Measurements from ENCODE around the gene IZUMO1R. TPM values are rescaled to one million over a fixed set of nuclear protein-coding genes. Genes with fewer than 3 reads are reported as not detected.
"Not testable (repeated sequence)": the region's sequence is repeated elsewhere in the genome, so short reads cannot be mapped to it uniquely, and the experiment has no call there.

IZUMO1R gene
- total RNA-seq = not detected in 2 replicates

GRCh38 chr11:94303966-94304958 is at the start of gene IZUMO1R:
TSS of gene IZUMO1R (plus strand) at chr11:94304580. CDS start at chr11:94305637, 1,057 bp downstream.
- no peak for DNase-seq (ENCODE audit: low read depth)

GRCh38 chr11:94271885-94272372 is 32.5 kb upstream of the IZUMO1R start:
- no peak for DNase-seq (ENCODE audit: low read depth)

- no peak for DNase-seq (ENCODE audit: low read depth)
Measured at GRCh38 chr11:94272738-94273313, 31.6 kb upstream of the IZUMO1R start.

DNA sequence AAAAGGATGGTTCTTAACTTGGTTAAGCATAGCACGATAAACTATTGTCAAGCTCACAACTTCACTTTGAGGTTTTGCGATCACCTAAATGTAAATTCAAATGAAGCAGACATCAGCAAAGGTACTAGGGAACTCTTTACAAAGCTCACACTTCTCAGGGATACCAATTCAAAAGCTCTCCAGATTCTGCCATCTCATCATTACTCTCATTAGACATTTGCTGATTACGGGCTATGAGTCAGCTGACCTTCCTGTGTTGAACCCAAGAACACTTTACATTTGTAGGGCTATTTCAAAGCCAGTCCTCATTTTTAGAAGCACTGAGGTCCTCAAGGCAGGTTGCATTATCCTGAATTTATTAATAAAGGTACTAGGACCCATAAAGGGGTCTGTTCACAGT is 28.4 kb upstream of the IZUMO1R start:
- DNase-seq (ENCODE audit: low read depth) = no peak

GRCh38 chr11:94276943-94277342 is 27.4 kb upstream of the IZUMO1R start:
- DNase-seq (ENCODE audit: low read depth) = no peak

DNA sequence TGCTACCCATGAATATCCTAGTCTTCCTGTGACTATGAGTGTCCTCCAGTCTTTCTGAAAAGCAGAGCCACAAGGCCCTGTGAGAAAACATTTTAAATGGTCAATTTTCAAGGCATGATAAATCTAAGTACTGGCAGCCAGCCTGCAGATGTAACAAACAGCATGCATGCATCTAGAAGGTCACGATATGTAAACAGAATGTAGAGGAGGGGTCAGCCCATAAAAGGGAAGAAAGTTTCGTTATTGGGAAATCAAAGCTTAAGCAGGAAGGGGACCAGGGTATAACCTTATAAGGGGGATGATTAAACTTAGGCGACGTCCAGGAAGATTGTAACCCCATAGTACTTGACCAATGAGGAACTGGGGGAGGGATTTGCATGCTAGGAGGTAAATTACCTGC is 26.2 kb upstream of the IZUMO1R start:
- not testable (repeated sequence) for DNase-seq (ENCODE audit: low read depth)

GRCh38 chr11:94279996-94280395 is 24.4 kb upstream of the IZUMO1R start:
- DNase-seq (ENCODE audit: low read depth) = no peak

DNA sequence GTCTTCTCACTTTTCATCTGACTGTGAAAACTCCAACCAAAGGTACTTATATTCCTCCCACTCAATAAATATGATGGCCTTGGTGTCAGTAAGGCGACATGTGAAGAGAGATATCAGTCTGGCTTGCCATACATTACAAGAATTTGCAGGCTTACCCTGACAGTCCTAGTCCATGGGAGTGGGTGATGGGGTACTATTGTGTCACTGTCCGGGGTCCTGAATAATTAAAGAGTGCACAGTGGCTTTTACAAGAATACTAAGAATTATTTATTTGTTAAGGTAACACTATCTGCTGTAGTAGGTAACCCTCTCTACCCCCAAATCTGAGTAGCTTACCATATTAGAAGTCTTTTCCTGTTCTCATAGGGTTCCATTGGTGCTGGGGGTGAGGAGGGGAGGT is 23.1 kb upstream of the IZUMO1R start:
- DNase-seq (ENCODE audit: low read depth) = no peak

- DNase-seq (ENCODE audit: low read depth) = no peak
Measured at GRCh38 chr11:94283678-94284077, 20.7 kb upstream of the IZUMO1R start.

DNA sequence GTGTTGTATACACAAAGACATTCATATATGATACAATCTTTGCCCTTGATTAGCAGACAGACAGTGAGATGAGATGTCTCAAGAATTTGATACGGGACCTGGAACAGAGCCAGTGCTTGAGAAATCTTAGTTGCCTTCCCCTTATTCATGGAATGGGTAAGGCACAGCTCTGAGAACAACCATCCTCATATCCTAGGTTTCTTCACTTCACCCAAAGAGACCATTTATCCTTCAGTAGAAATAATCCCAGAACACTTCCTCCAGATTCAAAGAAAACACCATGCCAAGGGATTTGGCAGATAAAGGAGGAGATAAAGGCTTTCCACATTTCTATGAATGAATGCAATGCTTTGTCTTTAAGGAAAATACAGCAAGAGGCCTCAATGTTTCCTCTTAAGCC is 8.8 kb upstream of the IZUMO1R start:
- no peak for DNase-seq (ENCODE audit: low read depth)

DNA sequence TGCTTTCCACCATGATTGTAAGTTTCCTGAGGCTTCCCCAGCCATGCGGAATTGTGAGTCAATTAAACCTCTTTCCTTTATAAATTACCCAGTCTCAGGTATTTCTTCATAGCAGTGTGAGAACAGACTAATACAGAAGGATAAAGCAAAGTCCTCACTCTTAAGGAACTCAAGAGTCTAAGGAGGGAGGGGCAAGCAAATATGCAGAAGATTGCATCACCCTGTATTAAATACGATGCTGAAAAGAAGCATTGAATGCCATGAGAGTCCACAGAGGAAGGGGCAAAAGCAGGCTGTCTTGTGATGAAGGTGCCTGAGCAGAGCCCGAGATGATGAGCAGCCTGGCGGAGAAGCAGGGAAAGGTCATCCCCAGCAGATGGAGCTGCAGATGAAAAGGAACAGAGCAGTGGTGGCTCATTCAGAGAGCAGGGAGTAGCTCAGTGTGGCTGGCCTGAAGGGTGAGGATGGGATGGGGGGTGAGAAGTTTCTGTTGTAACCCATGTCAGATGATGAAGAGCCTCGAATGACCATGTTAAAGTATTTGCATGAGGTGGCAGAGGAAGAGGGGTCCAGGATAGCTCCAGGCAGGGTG is 6.3 kb upstream of the IZUMO1R start:
- DNase-seq (ENCODE audit: low read depth) = no peak

- no peak for DNase-seq (ENCODE audit: low read depth)
Measured at GRCh38 chr11:94302776-94303175, 1.6 kb upstream of the IZUMO1R start.

- no peak for DNase-seq (ENCODE audit: low read depth)
Measured at GRCh38 chr11:94305146-94305545, 766 bp downstream of the IZUMO1R start.

GRCh38 chr11:94307101-94307791 is 2.9 kb downstream of the IZUMO1R start:
- DNase-seq (ENCODE audit: low read depth) = no peak

DNA sequence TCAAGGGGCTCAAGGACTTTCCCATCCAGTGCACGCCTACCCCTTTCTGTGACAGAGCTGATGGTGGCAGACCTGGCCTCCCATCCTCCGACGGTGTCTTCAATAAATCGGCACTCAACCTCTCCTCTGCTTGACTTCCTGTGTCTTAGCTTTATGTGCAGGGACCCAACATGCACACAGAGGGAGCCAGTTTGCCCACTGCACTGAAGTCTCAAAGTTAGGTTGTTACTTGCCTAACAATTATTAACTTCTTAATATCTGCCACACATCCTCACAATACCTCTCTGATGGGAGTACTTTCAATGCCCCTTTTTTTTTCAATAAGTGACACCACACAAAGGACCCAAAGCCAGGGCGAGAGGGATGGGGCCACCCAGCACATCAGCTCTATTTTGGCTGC is 3.6 kb downstream of the IZUMO1R start:
- no peak for DNase-seq (ENCODE audit: low read depth)

DNA sequence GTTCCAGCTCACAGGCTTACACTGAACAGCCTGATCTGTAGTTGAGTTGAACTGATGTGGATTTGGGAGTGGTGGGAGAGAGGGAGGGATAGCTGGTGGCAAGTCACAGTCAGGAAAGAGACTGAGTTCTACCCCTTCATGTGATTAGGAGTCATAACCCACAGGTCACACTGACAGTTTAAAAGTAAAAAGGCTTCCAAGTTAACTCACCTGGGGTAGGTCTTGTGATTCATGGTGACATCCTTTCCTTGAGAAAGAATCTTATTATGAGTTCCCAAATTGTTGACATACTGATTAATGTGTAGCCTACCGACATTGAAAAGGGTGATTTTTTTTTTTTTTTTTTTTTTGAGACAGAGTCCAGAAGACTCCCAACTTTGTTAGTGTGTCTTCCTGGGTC is 5.4 kb downstream of the IZUMO1R start:
- DNase-seq (ENCODE audit: low read depth) = no peak

DNA sequence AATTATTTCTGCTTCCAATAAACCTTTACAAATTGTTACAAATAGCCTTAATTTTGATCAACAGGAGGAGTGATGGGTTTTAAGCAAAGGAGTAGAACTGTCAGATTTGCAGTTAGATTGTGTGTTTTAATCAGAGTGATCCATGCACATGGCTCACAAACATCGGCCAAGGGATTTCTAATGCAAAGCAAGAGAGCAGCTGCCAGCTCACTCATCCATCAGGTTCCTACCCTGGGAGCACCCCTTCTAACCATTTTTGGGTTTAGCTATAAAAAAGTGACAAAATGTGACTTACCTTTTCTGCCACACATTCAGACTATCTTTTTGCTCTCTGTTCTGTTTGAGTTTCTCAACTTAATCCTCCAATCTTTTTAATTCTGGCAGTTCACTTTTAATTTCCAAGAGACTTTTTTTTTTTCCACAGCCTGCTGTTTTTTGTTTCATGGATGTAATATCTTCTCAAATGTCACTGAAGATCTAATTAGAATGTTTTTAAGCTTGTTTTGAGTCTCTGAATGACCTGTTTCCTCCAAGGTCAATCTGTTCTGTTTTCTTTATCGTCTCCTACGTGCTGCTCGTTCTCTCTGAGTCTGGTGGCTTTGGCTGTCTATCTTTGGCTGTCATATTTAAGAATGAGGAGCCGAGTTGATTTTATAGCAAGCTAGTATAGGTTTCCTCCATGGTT is 6.0 kb downstream of the IZUMO1R start:
- DNase-seq (ENCODE audit: low read depth) = no peak

- no peak for DNase-seq (ENCODE audit: low read depth)
Measured at GRCh38 chr11:94312339-94312738, 8.0 kb downstream of the IZUMO1R start.

- DNase-seq (ENCODE audit: low read depth) = no peak
Measured at GRCh38 chr11:94314064-94314463, 9.7 kb downstream of the IZUMO1R start.

DNA sequence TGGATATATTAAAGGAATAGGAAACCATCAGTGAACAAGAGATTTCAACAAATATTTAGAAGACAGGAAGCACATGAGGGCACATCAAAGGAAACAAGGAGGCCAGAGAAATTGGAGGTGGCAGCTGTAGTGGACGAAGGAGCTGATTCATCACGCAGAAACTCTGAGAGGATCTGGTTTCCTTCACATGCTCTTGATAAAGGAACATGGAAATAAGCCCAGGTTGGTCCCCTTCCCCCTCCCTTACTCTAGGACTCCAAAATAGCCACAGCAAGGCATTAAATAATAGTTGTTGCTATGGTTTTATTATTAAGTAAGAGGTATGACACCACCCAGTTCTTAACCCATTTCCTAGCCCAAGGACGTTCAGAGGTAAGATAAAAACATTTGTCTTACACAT is 11.3 kb downstream of the IZUMO1R start:
- DNase-seq (ENCODE audit: low read depth) = no peak

DNA sequence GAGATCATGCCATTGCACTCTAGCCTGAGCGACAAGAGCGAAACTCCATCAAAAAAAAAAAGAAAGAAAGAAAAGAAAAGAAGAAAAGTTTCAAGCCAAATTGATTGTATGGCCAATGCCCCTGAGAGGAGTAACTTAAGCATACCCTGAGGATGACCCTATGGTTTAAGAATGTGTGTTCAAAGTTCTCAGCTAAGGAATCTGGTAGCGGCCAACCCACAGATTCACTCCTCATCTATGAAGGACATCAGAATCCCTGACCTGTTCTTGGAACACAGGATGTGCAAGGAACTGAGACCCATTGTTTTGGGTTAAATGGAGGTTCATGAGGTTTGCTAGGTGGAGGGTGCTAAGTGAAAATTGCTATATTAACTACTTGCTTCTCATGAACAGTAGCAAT is 18.1 kb downstream of the IZUMO1R start:
- no peak for DNase-seq (ENCODE audit: low read depth)

All from renal cortical epithelial cell (primary cell).